Tibial nerve (tissue), 3 donors: ENCODE results near the gene PCDH9.

ENCODE experiments used
- POLR2A ChIP-seq, 2 donors: fragments of 450-650 bp; IDR thresholded peaks; one replicate each; pipeline ENCODE4 v1.6.1; 2017; ENCODE audit warnings: antibody characterized with exemption in 2 of 2, mild to moderate bottlenecking in 2 of 2, moderate library complexity in 2 of 2
- TF ChIP-seq, protein P1 (sequence below), 5 experiments: fragments of 200-600 bp in 3 of 5; fragments of 450-650 bp in 2 of 5; sonication (generic) in 3 of 5; IDR thresholded peaks; one replicate each; pipeline ENCODE4 v1.5.1; 2016 to 2019; ENCODE audit warnings: antibody characterized with exemption in 5 of 5, mild to moderate bottlenecking in 3 of 5, moderate library complexity in 2 of 5

DNA sequence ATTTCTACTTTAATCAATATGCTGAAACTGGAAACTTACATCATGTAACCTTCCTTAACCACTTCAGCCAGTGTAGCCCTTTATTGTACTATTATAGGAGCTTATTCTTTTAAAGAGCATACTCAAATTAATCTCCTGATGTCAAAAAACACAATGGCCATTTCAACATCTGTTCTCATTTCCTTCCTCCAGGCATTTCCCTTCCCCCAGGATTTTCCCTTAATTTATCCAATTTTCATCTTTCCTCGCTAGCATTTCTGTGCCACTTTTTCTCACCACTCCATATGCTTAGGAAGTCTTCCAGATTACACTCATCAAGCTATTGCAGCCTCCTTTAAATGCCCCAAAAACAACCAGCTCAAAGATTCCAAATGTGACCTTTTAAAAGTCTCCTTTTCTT is 265.0 kb downstream of the PCDH9 start:
- TF ChIP-seq, protein P1, sequence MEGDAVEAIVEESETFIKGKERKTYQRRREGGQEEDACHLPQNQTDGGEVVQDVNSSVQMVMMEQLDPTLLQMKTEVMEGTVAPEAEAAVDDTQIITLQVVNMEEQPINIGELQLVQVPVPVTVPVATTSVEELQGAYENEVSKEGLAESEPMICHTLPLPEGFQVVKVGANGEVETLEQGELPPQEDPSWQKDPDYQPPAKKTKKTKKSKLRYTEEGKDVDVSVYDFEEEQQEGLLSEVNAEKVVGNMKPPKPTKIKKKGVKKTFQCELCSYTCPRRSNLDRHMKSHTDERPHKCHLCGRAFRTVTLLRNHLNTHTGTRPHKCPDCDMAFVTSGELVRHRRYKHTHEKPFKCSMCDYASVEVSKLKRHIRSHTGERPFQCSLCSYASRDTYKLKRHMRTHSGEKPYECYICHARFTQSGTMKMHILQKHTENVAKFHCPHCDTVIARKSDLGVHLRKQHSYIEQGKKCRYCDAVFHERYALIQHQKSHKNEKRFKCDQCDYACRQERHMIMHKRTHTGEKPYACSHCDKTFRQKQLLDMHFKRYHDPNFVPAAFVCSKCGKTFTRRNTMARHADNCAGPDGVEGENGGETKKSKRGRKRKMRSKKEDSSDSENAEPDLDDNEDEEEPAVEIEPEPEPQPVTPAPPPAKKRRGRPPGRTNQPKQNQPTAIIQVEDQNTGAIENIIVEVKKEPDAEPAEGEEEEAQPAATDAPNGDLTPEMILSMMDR (IDR thresholded peaks at IDR 0.05): no peak
- TF ChIP-seq POLR2A (IDR thresholded peaks at IDR 0.05): no peak
